K562 (cell line): ENCODE measurements around the gene AMH.

Experiments used
- ETV5 ChIP-seq: sonication (generic); formaldehyde crosslinking; IDR thresholded peaks from 2 replicates; pipeline ENCODE4 v1.4.0; 2020; ENCODE audit warnings: low read depth, mild to moderate bottlenecking, missing genetic modification reagents
- FOXK2 ChIP-seq, 2 experiments: fragments of 450-650 bp; IDR thresholded peaks in 1 of 2; conservative IDR thresholded peaks in 1 of 2; 2 replicates each; pipeline ENCODE4 v1.6.1; 2016; ENCODE audit warnings: low read depth in 2 of 2, mild to moderate bottlenecking in 1 of 2
- TF ChIP-seq, protein P1 (sequence below), 2 experiments: IDR thresholded peaks in 1 of 2; conservative IDR thresholded peaks in 1 of 2; 2 replicates each; pipeline ENCODE4 v1.6.1; 2016; ENCODE audit warnings: low read depth in 2 of 2, mild to moderate bottlenecking in 1 of 2, missing compliant biosample characterization in 1 of 2, missing genetic modification characterization in 1 of 2, moderate library complexity in 1 of 2
- TF ChIP-seq, protein P2 (sequence below), 3 experiments: IDR thresholded peaks in 2 of 3; conservative IDR thresholded peaks in 1 of 3; 2 replicates each; pipeline ENCODE4 v1.5.1; 2011 to 2012; ENCODE audit warnings: low read length in 3 of 3, mild to moderate bottlenecking in 3 of 3, control low read depth in 2 of 3, improper control_type of control experiment in 1 of 3, inconsistent platforms in 1 of 3, low read depth in 1 of 3, mixed read lengths in 1 of 3, moderate library complexity in 1 of 3; ENCODE audit not compliant: insufficient read depth in 2 of 3

DNA sequence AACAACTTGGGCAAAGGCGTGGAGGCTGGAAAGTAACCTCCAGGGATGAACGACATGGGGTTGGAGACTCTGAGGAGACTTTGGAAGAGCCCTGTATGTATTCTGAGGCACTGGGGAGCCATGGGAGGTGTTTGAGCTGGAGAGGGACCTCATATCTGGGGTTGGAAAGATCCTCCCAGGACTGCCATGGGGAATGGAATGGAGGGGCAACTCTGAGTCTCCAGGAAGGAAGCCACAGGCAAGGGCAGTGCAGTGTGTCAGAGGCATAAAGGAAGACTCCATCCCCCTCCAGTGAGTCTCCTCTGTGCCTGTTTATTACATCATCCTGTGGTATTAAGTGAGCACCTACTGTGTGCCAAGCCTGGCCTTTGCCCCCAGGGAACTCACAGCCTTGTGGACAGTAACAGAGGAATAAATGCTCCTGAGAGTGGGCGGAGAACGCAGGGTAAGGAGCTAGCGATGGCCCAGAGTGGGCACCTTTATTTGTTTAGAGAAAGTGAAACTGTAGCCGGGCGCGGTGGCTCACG is 25.1 kb downstream of the AMH start:
- TF ChIP-seq FOXK2 (conservative IDR thresholded peaks at IDR 0.05 in 1 of 2, IDR thresholded peaks at IDR 0.05 in 1 of 2; ENCODE audit: low read depth in 2 of 2) (no peak), ETV5 (CRISPR knock-in tag) (no peak)
- TF ChIP-seq, protein P1, sequence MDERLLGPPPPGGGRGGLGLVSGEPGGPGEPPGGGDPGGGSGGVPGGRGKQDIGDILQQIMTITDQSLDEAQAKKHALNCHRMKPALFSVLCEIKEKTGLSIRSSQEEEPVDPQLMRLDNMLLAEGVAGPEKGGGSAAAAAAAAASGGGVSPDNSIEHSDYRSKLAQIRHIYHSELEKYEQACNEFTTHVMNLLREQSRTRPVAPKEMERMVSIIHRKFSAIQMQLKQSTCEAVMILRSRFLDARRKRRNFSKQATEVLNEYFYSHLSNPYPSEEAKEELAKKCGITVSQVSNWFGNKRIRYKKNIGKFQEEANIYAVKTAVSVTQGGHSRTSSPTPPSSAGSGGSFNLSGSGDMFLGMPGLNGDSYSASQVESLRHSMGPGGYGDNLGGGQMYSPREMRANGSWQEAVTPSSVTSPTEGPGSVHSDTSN (CRISPR knock-in tag; IDR thresholded peaks at IDR 0.05; ENCODE audit: low read depth): no peak
- TF ChIP-seq, protein P1 (tag; conservative IDR thresholded peaks at IDR 0.05; ENCODE audit: low read depth): no peak
- TF ChIP-seq, protein P2, sequence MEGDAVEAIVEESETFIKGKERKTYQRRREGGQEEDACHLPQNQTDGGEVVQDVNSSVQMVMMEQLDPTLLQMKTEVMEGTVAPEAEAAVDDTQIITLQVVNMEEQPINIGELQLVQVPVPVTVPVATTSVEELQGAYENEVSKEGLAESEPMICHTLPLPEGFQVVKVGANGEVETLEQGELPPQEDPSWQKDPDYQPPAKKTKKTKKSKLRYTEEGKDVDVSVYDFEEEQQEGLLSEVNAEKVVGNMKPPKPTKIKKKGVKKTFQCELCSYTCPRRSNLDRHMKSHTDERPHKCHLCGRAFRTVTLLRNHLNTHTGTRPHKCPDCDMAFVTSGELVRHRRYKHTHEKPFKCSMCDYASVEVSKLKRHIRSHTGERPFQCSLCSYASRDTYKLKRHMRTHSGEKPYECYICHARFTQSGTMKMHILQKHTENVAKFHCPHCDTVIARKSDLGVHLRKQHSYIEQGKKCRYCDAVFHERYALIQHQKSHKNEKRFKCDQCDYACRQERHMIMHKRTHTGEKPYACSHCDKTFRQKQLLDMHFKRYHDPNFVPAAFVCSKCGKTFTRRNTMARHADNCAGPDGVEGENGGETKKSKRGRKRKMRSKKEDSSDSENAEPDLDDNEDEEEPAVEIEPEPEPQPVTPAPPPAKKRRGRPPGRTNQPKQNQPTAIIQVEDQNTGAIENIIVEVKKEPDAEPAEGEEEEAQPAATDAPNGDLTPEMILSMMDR (IDR thresholded peaks at IDR 0.05 in 2 of 3, conservative IDR thresholded peaks at IDR 0.05 in 1 of 3; ENCODE audit: insufficient read depth in 2 of 3, low read depth in 1 of 3, low read length in 3 of 3): no peak
